Naive thymus-derived CD4-positive, alpha-beta T cell (primary cell): ENCODE results near the gene AGMO. TPM values are rescaled to one million over a fixed set of nuclear protein-coding genes. Genes with fewer than 3 reads are reported as not detected.
"Not testable (repeated sequence)": the region's sequence is repeated elsewhere in the genome, so short reads cannot be mapped to it uniquely, and the experiment has no call there.

Source experiments
- ATAC-seq: fragments of 150-1000 bp; cut with Tn5 transposase; 2 replicates; pipeline ENCODE4 v1.10.0; 2021; ENCODE audit warnings: mild to moderate bottlenecking, moderate library complexity
- CTCF ChIA-PET: fragments of 350-600 bp; sonication (Branson Sonifier 250); formaldehyde crosslinking; loops from one replicate; lab custom pipeline; 2021; ENCODE audit warnings: antibody characterized with exemption; lab: Charles Lee
- POLR2A ChIA-PET: fragments of 350-600 bp; sonication (Branson Sonifier 250); formaldehyde crosslinking; loops from one replicate; lab custom pipeline; 2021; ENCODE audit warnings: antibody characterized with exemption, inconsistent platforms; lab: Charles Lee
- DNase-seq, 9 donors: peaks; one replicate each; pipeline versions ENCODE4 v3.0.0 to v3.0.0-alpha.2; 2020 to 2022; ENCODE audit warnings: mixed read lengths in 1 of 9
- H3K27ac ChIP-seq: one replicate; pipeline ENCODE4 v1.7.0; 2013; ENCODE audit warnings: mild to moderate bottlenecking, low read depth, low read length, moderate library complexity
- H3K27me3 ChIP-seq, 2 donors: one replicate each; pipeline ENCODE4 v1.7.0; 2013; ENCODE audit warnings: low read length in 2 of 2, mild to moderate bottlenecking in 2 of 2, moderate library complexity in 2 of 2; ENCODE audit not compliant: control insufficient read depth in 2 of 2, insufficient read depth in 2 of 2
- H3K36me3 ChIP-seq, 3 experiments: 1 replicate in 2 of 3; 2 replicates in 1 of 3; pipeline ENCODE4 v1.7.0; 2013; ENCODE audit warnings: low read length in 3 of 3, mild to moderate bottlenecking in 3 of 3, moderate library complexity in 1 of 3; ENCODE audit not compliant: insufficient read depth in 3 of 3, control insufficient read depth in 2 of 3
- H3K4me1 ChIP-seq, 2 donors: one replicate each; pipeline ENCODE4 v1.7.0; 2013; ENCODE audit warnings: low read length in 2 of 2, mild to moderate bottlenecking in 2 of 2, moderate library complexity in 1 of 2; ENCODE audit not compliant: control insufficient read depth in 2 of 2, insufficient read depth in 2 of 2
- H3K4me3 ChIP-seq: 2 replicates; pipeline ENCODE4 v1.7.0; 2013; ENCODE audit warnings: mild to moderate bottlenecking, low read length
- H3K9me3 ChIP-seq, 3 experiments: 1 replicate in 2 of 3; 2 replicates in 1 of 3; pipeline ENCODE4 v1.7.0; 2013; ENCODE audit warnings: low read length in 3 of 3; ENCODE audit not compliant: control insufficient read depth in 2 of 3
- H3K27ac Mint-ChIP-seq, 9 donors: one replicate each; pipeline ENCODE4 v1.8.0; 2020 to 2022; ENCODE audit warnings: mixed read lengths in 9 of 9, mild to moderate bottlenecking in 8 of 9, moderate library complexity in 5 of 9, inconsistent platforms in 2 of 9
- H3K27me3 Mint-ChIP-seq, 5 donors: one replicate each; pipeline ENCODE4 v1.8.0; 2021 to 2022; ENCODE audit warnings: mixed read lengths in 5 of 5, mild to moderate bottlenecking in 1 of 5
- H3K36me3 Mint-ChIP-seq, 5 donors: one replicate each; pipeline ENCODE4 v1.8.0; 2020 to 2022; ENCODE audit warnings: mixed read lengths in 5 of 5, mild to moderate bottlenecking in 3 of 5, inconsistent platforms in 1 of 5
- H3K4me1 Mint-ChIP-seq, 7 donors: one replicate each; pipeline ENCODE4 v1.8.0; 2020 to 2022; ENCODE audit warnings: mixed read lengths in 7 of 7, mild to moderate bottlenecking in 3 of 7, inconsistent platforms in 1 of 7
- H3K4me3 Mint-ChIP-seq, 10 donors: one replicate each; pipeline ENCODE4 v1.8.0; 2020 to 2022; ENCODE audit warnings: mild to moderate bottlenecking in 10 of 10, mixed read lengths in 10 of 10, moderate library complexity in 6 of 10, inconsistent platforms in 2 of 10
- H3K9me3 Mint-ChIP-seq, 11 donors: one replicate each; pipeline ENCODE4 v1.8.0; 2020 to 2022; ENCODE audit warnings: mixed read lengths in 11 of 11, mild to moderate bottlenecking in 4 of 11, inconsistent platforms in 1 of 11, moderate library complexity in 1 of 11
- intact Hi-C, 2 donors: fragments of 100-400 bp; cut with micrococcal nuclease; formaldehyde crosslinking; loops; one replicate each; pipeline ENCODE4 v1.15.1; 2023
- polyA plus RNA-seq, 2 donors: library from polyadenylated mRNA; unstranded; fragments of 300-500 nt; fragmentation: Illumina TruSeq; gene quantifications; one replicate each; pipeline ENCODE4 v1.2.3, GENCODE V29; 2021
- total RNA-seq, 6 experiments: library from RNA in 5 of 6; stranded (reverse) in 5 of 6; gene quantifications; 1 replicate in 5 of 6; 2 replicates in 1 of 6; pipeline ENCODE4 v1.2.3 and lab custom pipeline; 2021 to 2026

The AGMO gene
- total and polyA plus RNA-seq, 7 experiments from 2014 or later: not detected

GRCh38 chr7:15306296-15306695 lies 255.5 kb downstream of the AGMO start:
- Histone ChIP-seq H3K4me3 (no peak overlapping the region), H3K9me3 (no peaks in the 10 kb centered on the region), H3K27me3 (no peaks in the 10 kb centered on the region), H3K36me3 (no peaks in the 10 kb centered on the region), H3K4me1 (no peaks in the 10 kb centered on the region), H3K27ac (no peak overlapping the region)
- H3K36me3 Mint-ChIP-seq: no peaks in the 10 kb centered on the region
- CTCF ChIA-PET: no interaction called here
- no peaks in the 10 kb centered on the region for H3K4me1 Mint-ChIP-seq
- ATAC-seq (no peak), DNase-seq (no peak)
- POLR2A ChIA-PET: no interaction called here
- H3K27me3 Mint-ChIP-seq: no peaks in the 10 kb centered on the region
- H3K9me3 Mint-ChIP-seq: peaks cover 0 to 16% (median 0%) of the 10 kb centered on the region in 11 donors
- no peak overlapping the region for H3K4me3 Mint-ChIP-seq
- intact Hi-C loops: loop anchor here in 1 of 2 donors (10.0 kb wide), 2 partner anchors 419 to 769 kb away; no protein-coding TSS in a partner anchor
- no peak overlapping the region for H3K27ac Mint-ChIP-seq

GRCh38 chr7:15305002-15305600 lies 256.7 kb downstream of the AGMO start:
- H3K9me3 ChIP-seq: no peaks in the 10 kb centered on the region
- no peaks in the 10 kb centered on the region for H3K36me3 Mint-ChIP-seq
- H3K27ac Mint-ChIP-seq: no peak overlapping the region
- no peaks in the 10 kb centered on the region for H3K27me3 Mint-ChIP-seq
- H3K27ac ChIP-seq: no peak overlapping the region
- no peak for ATAC-seq
- ChIA-PET POLR2A (no interaction called here), CTCF (no interaction called here)
- no peaks in the 10 kb centered on the region for H3K36me3 ChIP-seq
- no peaks in the 10 kb centered on the region for H3K27me3 ChIP-seq
- intact Hi-C loops: loop anchor here in 1 of 2 donors (10.0 kb wide), 2 partner anchors 420 to 770 kb away; no protein-coding TSS in a partner anchor
- H3K4me1 ChIP-seq: no peaks in the 10 kb centered on the region
- no peak for DNase-seq
- no peak overlapping the region for H3K4me3 ChIP-seq
- no peak overlapping the region for H3K4me3 Mint-ChIP-seq
- H3K4me1 Mint-ChIP-seq: no peaks in the 10 kb centered on the region
- H3K9me3 Mint-ChIP-seq: peaks cover 0 to 12% (median 0%) of the 10 kb centered on the region in 11 donors

DNA sequence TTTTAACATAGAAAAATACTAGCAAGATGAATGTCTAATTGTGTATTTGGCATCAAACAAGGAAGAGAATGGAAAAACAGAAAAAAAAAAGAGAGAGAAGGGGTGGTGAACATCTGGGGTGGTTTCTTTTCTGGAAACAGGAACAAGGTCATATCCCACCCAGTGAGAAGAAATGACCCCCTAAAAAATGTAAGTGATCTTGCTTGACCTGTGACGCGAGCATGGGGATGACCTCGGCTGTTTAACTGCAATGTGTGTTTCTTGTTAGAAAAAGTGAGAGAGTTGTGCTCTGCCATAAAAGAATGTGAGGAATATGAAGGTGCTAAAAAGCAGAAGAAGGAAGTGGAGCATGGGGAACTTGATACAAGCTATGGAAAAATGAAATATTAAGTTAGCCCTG lies 258.5 kb downstream of the AGMO start:
- no peaks in the 10 kb centered on the region for H3K36me3 Mint-ChIP-seq
- H3K4me3 Mint-ChIP-seq: no peak overlapping the region
- no peak for ATAC-seq
- ChIA-PET POLR2A (no interaction called here), CTCF (no interaction called here)
- H3K4me1 Mint-ChIP-seq: peaks cover 0 to 3% (median 0%) of the 10 kb centered on the region in 7 donors
- no peaks in the 10 kb centered on the region for H3K4me1 ChIP-seq
- H3K9me3 ChIP-seq: no peaks in the 10 kb centered on the region
- H3K9me3 Mint-ChIP-seq: peaks cover 0 to 16% (median 0%) of the 10 kb centered on the region in 11 donors
- H3K4me3 ChIP-seq: no peak overlapping the region
- DNase-seq: no peak
- intact Hi-C loops: loop anchor here in 1 of 2 donors (10.0 kb wide), 2 partner anchors 421 to 771 kb away; no protein-coding TSS in a partner anchor
- H3K36me3 ChIP-seq: no peaks in the 10 kb centered on the region
- no peaks in the 10 kb centered on the region for H3K27me3 Mint-ChIP-seq
- H3K27ac Mint-ChIP-seq: no peak overlapping the region
- no peaks in the 10 kb centered on the region for H3K27me3 ChIP-seq
- no peak overlapping the region for H3K27ac ChIP-seq

DNA sequence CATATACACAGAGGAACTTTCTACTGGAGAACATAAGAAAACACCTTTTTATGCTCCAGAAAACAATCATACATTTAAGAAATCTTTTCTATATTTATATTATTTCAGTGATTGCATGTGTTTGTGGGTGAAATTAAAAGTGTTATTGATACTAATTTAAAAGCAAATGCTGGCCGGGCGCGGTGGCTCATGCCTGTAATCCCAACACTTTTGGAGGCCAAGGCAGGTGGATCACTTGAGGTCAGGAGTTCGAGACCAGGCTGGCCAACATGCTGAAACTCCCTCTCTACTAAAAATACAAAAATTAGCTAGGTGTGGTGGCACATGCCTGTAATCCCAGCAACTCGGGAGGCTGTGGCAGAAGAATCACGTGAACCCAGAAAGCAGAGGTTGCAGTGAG lies 260.8 kb downstream of the AGMO start:
- CTCF ChIA-PET, H3K36me3 ChIP-seq, H3K27ac ChIP-seq, H3K27ac Mint-ChIP-seq, H3K27me3 ChIP-seq, H3K4me1 Mint-ChIP-seq, POLR2A ChIA-PET, H3K4me1 ChIP-seq, H3K27me3 Mint-ChIP-seq, H3K4me3 Mint-ChIP-seq, DNase-seq, H3K36me3 Mint-ChIP-seq, H3K4me3 ChIP-seq, ATAC-seq, H3K9me3 ChIP-seq: not testable (repeated sequence)
- intact Hi-C loops: loop anchor here in 1 of 2 donors (10.0 kb wide), 2 partner anchors 424 to 774 kb away; no protein-coding TSS in a partner anchor
- peaks cover 0 to 16% (median 0%) of the 10 kb centered on the region in 11 donors for H3K9me3 Mint-ChIP-seq

DNA sequence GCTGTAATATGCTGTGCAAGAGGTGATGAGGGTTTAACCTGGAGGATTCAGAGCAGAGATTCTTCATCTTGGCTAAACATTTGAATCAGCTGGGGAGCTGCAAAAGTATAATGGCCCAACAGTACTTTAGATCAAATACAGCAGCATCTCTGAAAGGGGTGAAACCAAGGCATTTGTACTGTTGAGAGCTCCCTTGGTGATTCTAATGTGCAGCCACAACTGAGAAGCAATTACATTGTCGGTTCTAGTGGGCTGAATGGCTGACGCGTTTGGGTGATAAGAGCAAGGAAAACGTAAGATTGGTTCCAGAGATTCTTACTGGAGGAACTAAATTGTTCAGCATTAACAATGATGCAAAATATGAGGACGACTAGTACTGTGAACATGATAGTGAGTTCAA lies 269.7 kb downstream of the AGMO start:
- Mint-ChIP-seq H3K36me3 (no peaks in the 10 kb centered on the region), H3K4me1 (no peaks in the 10 kb centered on the region), H3K27me3 (no peaks in the 10 kb centered on the region), H3K9me3 (peaks cover 0 to 11% (median 0%) of the 10 kb centered on the region in 11 donors), H3K4me3 (no peak overlapping the region), H3K27ac (peak overlapping the region in 1 of 9 donors; percentile 48)
- POLR2A ChIA-PET: no interaction called here
- Histone ChIP-seq H3K4me3 (no peak overlapping the region), H3K4me1 (no peaks in the 10 kb centered on the region), H3K27me3 (no peaks in the 10 kb centered on the region), H3K36me3 (no peaks in the 10 kb centered on the region), H3K27ac (no peak overlapping the region), H3K9me3 (no peaks in the 10 kb centered on the region)
- DNase-seq (no peak), ATAC-seq (no peak)
- CTCF ChIA-PET: no interaction called here
- intact Hi-C loops: no loop called here

GRCh38 chr7:15291699-15292098 lies 270.1 kb downstream of the AGMO start:
- H3K27me3 ChIP-seq: no peaks in the 10 kb centered on the region
- ATAC-seq: no peak
- H3K9me3 Mint-ChIP-seq: peaks cover 0 to 7% (median 0%) of the 10 kb centered on the region in 11 donors
- H3K36me3 Mint-ChIP-seq: no peaks in the 10 kb centered on the region
- peak overlapping the region in 1 of 9 donors; percentile 48 for H3K27ac Mint-ChIP-seq
- H3K27ac ChIP-seq: no peak overlapping the region
- POLR2A ChIA-PET: no interaction called here
- no peaks in the 10 kb centered on the region for H3K9me3 ChIP-seq
- H3K36me3 ChIP-seq: no peaks in the 10 kb centered on the region
- H3K4me1 ChIP-seq: no peaks in the 10 kb centered on the region
- CTCF ChIA-PET: no interaction called here
- H3K27me3 Mint-ChIP-seq: no peaks in the 10 kb centered on the region
- H3K4me3 Mint-ChIP-seq: no peak overlapping the region
- DNase-seq: no peak
- H3K4me3 ChIP-seq: no peak overlapping the region
- no peaks in the 10 kb centered on the region for H3K4me1 Mint-ChIP-seq
- intact Hi-C loops: no loop called here

GRCh38 chr7:15288741-15289140 lies 273.1 kb downstream of the AGMO start:
- Mint-ChIP-seq H3K36me3 (peaks cover 0 to 3% (median 0%) of the 10 kb centered on the region in 5 donors), H3K27ac (no peak overlapping the region), H3K27me3 (no peaks in the 10 kb centered on the region), H3K4me3 (no peak overlapping the region), H3K4me1 (no peaks in the 10 kb centered on the region), H3K9me3 (peaks cover 2 to 9% (median 7%) of the 10 kb centered on the region in 11 donors)
- Histone ChIP-seq H3K36me3 (no peaks in the 10 kb centered on the region), H3K27ac (no peak overlapping the region), H3K9me3 (no peaks in the 10 kb centered on the region), H3K27me3 (no peaks in the 10 kb centered on the region), H3K4me1 (no peaks in the 10 kb centered on the region), H3K4me3 (no peak overlapping the region)
- intact Hi-C loops: no loop called here
- POLR2A ChIA-PET: no interaction called here
- ATAC-seq (no peak), DNase-seq (no peak)
- CTCF ChIA-PET: no interaction called here
